ENCODE measurements around the gene ZBTB8A.

GRCh38 chr1:32609180-32609579 lies 70.0 kb downstream of the ZBTB8A start:
- TF ChIP-seq POLR2A (IDR thresholded peaks at IDR 0.05), result no peak
- TF ChIP-seq, protein P1, sequence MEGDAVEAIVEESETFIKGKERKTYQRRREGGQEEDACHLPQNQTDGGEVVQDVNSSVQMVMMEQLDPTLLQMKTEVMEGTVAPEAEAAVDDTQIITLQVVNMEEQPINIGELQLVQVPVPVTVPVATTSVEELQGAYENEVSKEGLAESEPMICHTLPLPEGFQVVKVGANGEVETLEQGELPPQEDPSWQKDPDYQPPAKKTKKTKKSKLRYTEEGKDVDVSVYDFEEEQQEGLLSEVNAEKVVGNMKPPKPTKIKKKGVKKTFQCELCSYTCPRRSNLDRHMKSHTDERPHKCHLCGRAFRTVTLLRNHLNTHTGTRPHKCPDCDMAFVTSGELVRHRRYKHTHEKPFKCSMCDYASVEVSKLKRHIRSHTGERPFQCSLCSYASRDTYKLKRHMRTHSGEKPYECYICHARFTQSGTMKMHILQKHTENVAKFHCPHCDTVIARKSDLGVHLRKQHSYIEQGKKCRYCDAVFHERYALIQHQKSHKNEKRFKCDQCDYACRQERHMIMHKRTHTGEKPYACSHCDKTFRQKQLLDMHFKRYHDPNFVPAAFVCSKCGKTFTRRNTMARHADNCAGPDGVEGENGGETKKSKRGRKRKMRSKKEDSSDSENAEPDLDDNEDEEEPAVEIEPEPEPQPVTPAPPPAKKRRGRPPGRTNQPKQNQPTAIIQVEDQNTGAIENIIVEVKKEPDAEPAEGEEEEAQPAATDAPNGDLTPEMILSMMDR (IDR thresholded peaks at IDR 0.05), result no peak
